Neural cell (in vitro differentiated cells): ENCODE data around the gene CLEC2D. TPM values are rescaled to one million over a fixed set of nuclear protein-coding genes. Genes with fewer than 3 reads are reported as not detected.

ENCODE experiments used
- H2AFZ ChIP-seq: fragments of 200-600, 300-800 bp; sonication (generic), shearing (Covaris generic); 2 replicates; pipeline ENCODE4 v1.6.0; 2014; ENCODE audit warnings: low read depth, mild to moderate bottlenecking, antibody characterized with exemption, low read length, moderate library complexity
- H3F3A ChIP-seq: fragments of 200-600 bp; shearing (Covaris generic); 2 replicates; pipeline ENCODE4 v1.6.1; 2016; ENCODE audit warnings: mild to moderate bottlenecking, moderate library complexity, mixed read lengths, antibody characterized with exemption, low read length; ENCODE audit not compliant: insufficient read depth, poor library complexity, severe bottlenecking
- H3K27ac ChIP-seq: fragments of 200-600, 300-800 bp; sonication (generic), shearing (Covaris generic); 2 replicates; pipeline ENCODE4 v1.5.1; 2014; ENCODE audit warnings: mild to moderate bottlenecking, low read length, moderate library complexity
- H3K27me3 ChIP-seq: fragments of 300-800, 200-600 bp; sonication (generic), shearing (Covaris generic); 2 replicates; pipeline ENCODE4 v1.6.0; 2014; ENCODE audit warnings: mild to moderate bottlenecking, low read depth, low read length, moderate library complexity; ENCODE audit not compliant: insufficient read depth
- H3K36me3 ChIP-seq: fragments of 300-800, 200-600 bp; sonication (generic), shearing (Covaris generic); 2 replicates; pipeline ENCODE4 v1.5.1; 2014; ENCODE audit warnings: mild to moderate bottlenecking, antibody characterized with exemption, low read length, moderate library complexity; ENCODE audit not compliant: insufficient read depth
- H3K4me2 ChIP-seq: fragments of 300-800, 200-600 bp; sonication (generic), shearing (Covaris generic); 2 replicates; pipeline ENCODE4 v1.6.0; 2014; ENCODE audit warnings: mild to moderate bottlenecking, low read length
- H3K4me3 ChIP-seq: fragments of 300-800, 200-600 bp; sonication (generic), shearing (Covaris generic); 2 replicates; pipeline ENCODE4 v1.5.1; 2014; ENCODE audit warnings: mild to moderate bottlenecking, low read length, moderate library complexity
- H3K79me2 ChIP-seq: fragments of 200-600 bp; shearing (Covaris generic); replicated peaks from 2 replicates; pipeline ENCODE4 v1.6.0; 2014; ENCODE audit warnings: mild to moderate bottlenecking, low read length, moderate library complexity; ENCODE audit not compliant: insufficient read depth
- H3K9ac ChIP-seq: fragments of 300-800, 200-600 bp; sonication (generic), shearing (Covaris generic); 2 replicates; pipeline ENCODE4 v1.6.1; 2016; ENCODE audit warnings: mild to moderate bottlenecking, low read length, mixed read lengths
- H3K9me2 ChIP-seq: fragments of 200-600 bp; shearing (Covaris generic); 2 replicates; pipeline ENCODE4 v1.6.1; 2016; ENCODE audit warnings: mild to moderate bottlenecking, low read length, mixed read lengths; ENCODE audit not compliant: insufficient read depth
- H3K9me3 ChIP-seq: fragments of 200-600, 300-800 bp; sonication (generic), shearing (Covaris generic); 2 replicates; pipeline ENCODE4 v1.6.1; 2016; ENCODE audit warnings: mild to moderate bottlenecking, mixed run types, low read length, moderate library complexity, mixed read lengths
- H4K20me1 ChIP-seq: fragments of 200-600 bp; shearing (Covaris generic); 2 replicates; pipeline ENCODE4 v1.6.1; 2016; ENCODE audit warnings: mild to moderate bottlenecking, mixed run types; ENCODE audit not compliant: insufficient read depth
- EP300 ChIP-seq: fragments of 450-650 bp; conservative IDR thresholded peaks from 2 replicates; pipeline ENCODE4 v1.6.1; 2014; ENCODE audit warnings: antibody characterized with exemption, mild to moderate bottlenecking, moderate library complexity; ENCODE audit not compliant: poor library complexity, severe bottlenecking
- EZH2 ChIP-seq: fragments of 200-600, 300-800 bp; shearing (Covaris generic), sonication (generic); IDR thresholded peaks from 2 replicates; pipeline ENCODE4 v1.6.1; 2014; ENCODE audit warnings: antibody characterized with exemption, low read length, borderline replicate concordance, mild to moderate bottlenecking; ENCODE audit not compliant: insufficient read depth, poor library complexity, severe bottlenecking
- MXI1 ChIP-seq: fragments of 450-650 bp; conservative IDR thresholded peaks from 2 replicates; pipeline ENCODE4 v1.6.1; 2014; ENCODE audit warnings: antibody characterized with exemption, mild to moderate bottlenecking; ENCODE audit not compliant: poor library complexity, severe bottlenecking
- POLR2AphosphoS5 ChIP-seq: IDR thresholded peaks from 2 replicates; pipeline ENCODE4 v1.6.1; 2012
- RAD21 ChIP-seq: fragments of 450-650 bp; conservative IDR thresholded peaks from 2 replicates; pipeline ENCODE4 v1.6.1; 2014; ENCODE audit warnings: antibody characterized with exemption, mild to moderate bottlenecking, moderate library complexity
- SMC3 ChIP-seq: fragments of 450-650 bp; conservative IDR thresholded peaks from 2 replicates; pipeline ENCODE4 v1.6.1; 2014; ENCODE audit warnings: antibody characterized with exemption, mild to moderate bottlenecking, moderate library complexity; ENCODE audit not compliant: poor library complexity
- TAF1 ChIP-seq: IDR thresholded peaks from 2 replicates; pipeline ENCODE4 v1.6.1; 2012; ENCODE audit warnings: low read depth
- polyA plus RNA-seq: library from polyadenylated mRNA; depleted of rRNA; stranded (reverse); fragments of >200 nt; gene quantifications from 2 replicates; pipeline ENCODE4 v1.2.3, GENCODE V29; 2014
- TF ChIP-seq, protein P1 (sequence below): IDR thresholded peaks from 2 replicates; pipeline ENCODE4 v1.6.1; 2012; ENCODE audit warnings: borderline replicate concordance
- TF ChIP-seq, protein P2 (sequence below): fragments of 450-650 bp; IDR thresholded peaks from 2 replicates; pipeline ENCODE4 v1.5.1; 2014; ENCODE audit warnings: antibody characterized with exemption, mild to moderate bottlenecking, moderate library complexity; ENCODE audit not compliant: poor library complexity, severe bottlenecking

Gene CLEC2D
- polyA plus RNA-seq, 1 donor from 2014 or later = 2.6 TPM

DNA sequence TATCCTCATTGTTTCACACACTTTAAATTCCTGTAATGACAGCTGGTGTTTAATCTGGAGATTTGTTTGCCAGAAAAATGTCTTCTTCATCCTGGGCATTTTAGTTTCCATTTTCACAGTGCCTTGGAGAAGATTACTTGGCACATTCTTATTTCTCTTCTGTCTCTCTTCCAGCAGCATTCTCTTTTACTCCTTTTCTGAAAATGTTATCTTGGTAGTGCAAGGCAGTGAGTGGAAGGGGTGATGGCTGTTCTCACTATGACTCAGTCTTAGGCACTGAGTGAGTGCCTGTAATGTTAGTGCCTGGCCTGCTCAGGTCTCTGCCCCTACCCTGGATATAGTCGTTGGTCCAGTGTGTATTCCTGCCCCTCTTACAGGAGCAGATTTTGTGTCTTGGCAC is 50.3 kb downstream of the CLEC2D start:
- H2AFZ ChIP-seq = no peak overlapping the region
- H3K9me2 ChIP-seq = no peaks in the 10 kb centered on the region
- no peak overlapping the region for H3K9ac ChIP-seq
- no peak overlapping the region for H3K4me3 ChIP-seq
- no peaks in the 10 kb centered on the region for H3K27me3 ChIP-seq
- H4K20me1 ChIP-seq = no peaks in the 10 kb centered on the region
- no peaks in the 10 kb centered on the region for H3F3A ChIP-seq
- H3K9me3 ChIP-seq = no peaks in the 10 kb centered on the region
- H3K36me3 ChIP-seq = no peaks in the 10 kb centered on the region
- H3K4me2 ChIP-seq = no peak overlapping the region
- H3K79me2 ChIP-seq = no peaks in the 10 kb centered on the region
- H3K27ac ChIP-seq = no peak overlapping the region
- TF ChIP-seq TAF1 (no peak), POLR2AphosphoS5 (no peak), MXI1 (no peak), EZH2 (no peak), RAD21 (no peak)
- TF ChIP-seq, protein P1, sequence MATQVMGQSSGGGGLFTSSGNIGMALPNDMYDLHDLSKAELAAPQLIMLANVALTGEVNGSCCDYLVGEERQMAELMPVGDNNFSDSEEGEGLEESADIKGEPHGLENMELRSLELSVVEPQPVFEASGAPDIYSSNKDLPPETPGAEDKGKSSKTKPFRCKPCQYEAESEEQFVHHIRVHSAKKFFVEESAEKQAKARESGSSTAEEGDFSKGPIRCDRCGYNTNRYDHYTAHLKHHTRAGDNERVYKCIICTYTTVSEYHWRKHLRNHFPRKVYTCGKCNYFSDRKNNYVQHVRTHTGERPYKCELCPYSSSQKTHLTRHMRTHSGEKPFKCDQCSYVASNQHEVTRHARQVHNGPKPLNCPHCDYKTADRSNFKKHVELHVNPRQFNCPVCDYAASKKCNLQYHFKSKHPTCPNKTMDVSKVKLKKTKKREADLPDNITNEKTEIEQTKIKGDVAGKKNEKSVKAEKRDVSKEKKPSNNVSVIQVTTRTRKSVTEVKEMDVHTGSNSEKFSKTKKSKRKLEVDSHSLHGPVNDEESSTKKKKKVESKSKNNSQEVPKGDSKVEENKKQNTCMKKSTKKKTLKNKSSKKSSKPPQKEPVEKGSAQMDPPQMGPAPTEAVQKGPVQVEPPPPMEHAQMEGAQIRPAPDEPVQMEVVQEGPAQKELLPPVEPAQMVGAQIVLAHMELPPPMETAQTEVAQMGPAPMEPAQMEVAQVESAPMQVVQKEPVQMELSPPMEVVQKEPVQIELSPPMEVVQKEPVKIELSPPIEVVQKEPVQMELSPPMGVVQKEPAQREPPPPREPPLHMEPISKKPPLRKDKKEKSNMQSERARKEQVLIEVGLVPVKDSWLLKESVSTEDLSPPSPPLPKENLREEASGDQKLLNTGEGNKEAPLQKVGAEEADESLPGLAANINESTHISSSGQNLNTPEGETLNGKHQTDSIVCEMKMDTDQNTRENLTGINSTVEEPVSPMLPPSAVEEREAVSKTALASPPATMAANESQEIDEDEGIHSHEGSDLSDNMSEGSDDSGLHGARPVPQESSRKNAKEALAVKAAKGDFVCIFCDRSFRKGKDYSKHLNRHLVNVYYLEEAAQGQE = no peak

DNA sequence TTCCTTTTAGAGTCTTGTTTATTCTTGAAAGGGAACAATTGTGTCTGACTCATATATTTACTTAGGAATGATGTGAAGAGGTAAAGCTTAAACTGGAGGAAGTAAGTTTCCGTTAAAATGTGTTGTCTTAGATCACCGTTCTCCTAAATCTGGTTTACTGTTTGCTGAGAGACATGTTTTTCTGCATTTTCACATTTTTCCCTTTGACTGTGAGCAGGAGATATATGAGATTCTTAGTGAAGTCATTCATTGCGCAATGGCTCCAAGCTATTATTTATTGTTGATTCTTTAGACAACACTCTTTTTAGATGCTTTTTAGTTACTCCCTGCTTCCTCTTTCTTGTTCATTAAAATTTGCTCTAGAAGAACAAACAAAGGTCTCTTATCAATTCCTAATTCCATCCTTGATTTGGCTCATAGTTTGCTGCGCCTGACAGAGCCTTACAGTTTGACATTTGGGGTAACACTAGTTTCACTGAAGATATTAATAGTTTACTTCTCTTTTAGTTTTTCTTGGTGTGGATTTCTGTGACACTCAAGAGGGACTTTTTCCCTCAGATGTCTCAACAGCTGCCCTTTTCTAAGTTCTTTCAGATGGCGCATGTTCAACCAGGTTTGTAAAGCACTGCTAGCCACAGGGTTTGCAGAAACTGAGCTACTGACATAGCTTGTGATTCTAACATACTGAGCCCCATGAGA is 52.0 kb downstream of the CLEC2D start:
- Histone ChIP-seq H3K27ac (no peak overlapping the region), H3K4me2 (no peak overlapping the region), H3K9ac (no peak overlapping the region)

More for the DNA sequence above, 52.0 kb downstream of the CLEC2D start:
- no peaks in the 10 kb centered on the region for H3K9me2 ChIP-seq
- H3K4me3 ChIP-seq = no peak overlapping the region
- H3F3A ChIP-seq = no peaks in the 10 kb centered on the region
- H3K79me2 ChIP-seq = no peaks in the 10 kb centered on the region
- H3K36me3 ChIP-seq = no peaks in the 10 kb centered on the region
- H2AFZ ChIP-seq = no peak overlapping the region
- H4K20me1 ChIP-seq = no peaks in the 10 kb centered on the region
- TF ChIP-seq RAD21 (no peak), MXI1 (no peak), EP300 (no peak), TAF1 (no peak), POLR2AphosphoS5 (no peak), EZH2 (no peak), SMC3 (no peak)
- TF ChIP-seq, protein P2, sequence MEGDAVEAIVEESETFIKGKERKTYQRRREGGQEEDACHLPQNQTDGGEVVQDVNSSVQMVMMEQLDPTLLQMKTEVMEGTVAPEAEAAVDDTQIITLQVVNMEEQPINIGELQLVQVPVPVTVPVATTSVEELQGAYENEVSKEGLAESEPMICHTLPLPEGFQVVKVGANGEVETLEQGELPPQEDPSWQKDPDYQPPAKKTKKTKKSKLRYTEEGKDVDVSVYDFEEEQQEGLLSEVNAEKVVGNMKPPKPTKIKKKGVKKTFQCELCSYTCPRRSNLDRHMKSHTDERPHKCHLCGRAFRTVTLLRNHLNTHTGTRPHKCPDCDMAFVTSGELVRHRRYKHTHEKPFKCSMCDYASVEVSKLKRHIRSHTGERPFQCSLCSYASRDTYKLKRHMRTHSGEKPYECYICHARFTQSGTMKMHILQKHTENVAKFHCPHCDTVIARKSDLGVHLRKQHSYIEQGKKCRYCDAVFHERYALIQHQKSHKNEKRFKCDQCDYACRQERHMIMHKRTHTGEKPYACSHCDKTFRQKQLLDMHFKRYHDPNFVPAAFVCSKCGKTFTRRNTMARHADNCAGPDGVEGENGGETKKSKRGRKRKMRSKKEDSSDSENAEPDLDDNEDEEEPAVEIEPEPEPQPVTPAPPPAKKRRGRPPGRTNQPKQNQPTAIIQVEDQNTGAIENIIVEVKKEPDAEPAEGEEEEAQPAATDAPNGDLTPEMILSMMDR = no peak
- TF ChIP-seq, protein P1 = no peak
- H3K27me3 ChIP-seq = no peaks in the 10 kb centered on the region
- H3K9me3 ChIP-seq = no peaks in the 10 kb centered on the region
